OCI-LY3 (cell line): ENCODE results near the gene MAST2.
"Not testable (repeated sequence)": the region's sequence is repeated elsewhere in the genome, so short reads cannot be mapped to it uniquely, and the experiment has no call there.

Experiments
- H2AFZ ChIP-seq: fragments of 200-600, 300-600 bp; shearing (Covaris generic); 2 replicates; pipeline ENCODE4 v1.6.0; 2014; ENCODE audit warnings: antibody characterized with exemption, low read depth, low read length
- H3K27ac ChIP-seq: fragments of 200-600, 300-600 bp; sonication (generic); 2 replicates; pipeline ENCODE4 v1.5.1; 2014; ENCODE audit warnings: mild to moderate bottlenecking, low read length, moderate library complexity, mixed read lengths
- H3K27me3 ChIP-seq: fragments of 200-600, 300-600 bp; sonication (generic); 2 replicates; pipeline ENCODE4 v1.6.1; 2014; ENCODE audit warnings: low read depth, low read length, mixed read lengths
- H3K36me3 ChIP-seq: fragments of 200-600, 300-600 bp; sonication (generic); replicated peaks from 2 replicates; pipeline ENCODE3; 2014; ENCODE audit warnings: low read depth, low read length, mixed read lengths
- H3K4me1 ChIP-seq: fragments of 300-600, 200-600 bp; sonication (generic); 2 replicates; pipeline ENCODE4 v1.6.1; 2014; ENCODE audit warnings: low read length, mixed read lengths
- H3K4me2 ChIP-seq: fragments of 200-600, 300-600 bp; sonication (generic); 2 replicates; pipeline ENCODE4 v1.6.1; 2014; ENCODE audit warnings: low read length, mixed read lengths
- H3K4me3 ChIP-seq: fragments of 300-600, 200-600 bp; sonication (generic); 2 replicates; pipeline ENCODE4 v1.5.1; 2014; ENCODE audit warnings: antibody characterized with exemption, mild to moderate bottlenecking, low read length, moderate library complexity
- H3K79me2 ChIP-seq: fragments of 300-600, 200-600 bp; shearing (Covaris generic); 2 replicates; pipeline ENCODE4 v1.6.1; 2014; ENCODE audit warnings: mild to moderate bottlenecking, low read length, mixed read lengths
- H3K9ac ChIP-seq: fragments of 300-600, 200-600 bp; shearing (Covaris generic); 2 replicates; pipeline ENCODE4 v1.6.0; 2014; ENCODE audit warnings: mild to moderate bottlenecking, low read length, moderate library complexity
- H3K9me3 ChIP-seq: fragments of 200-600, 300-600 bp; shearing (Covaris generic); 2 replicates; pipeline ENCODE4 v1.6.1; 2014; ENCODE audit warnings: low read length, mixed read lengths; ENCODE audit not compliant: insufficient read depth
- H4K20me1 ChIP-seq: fragments of 200-600, 300-600 bp; sonication (generic); 2 replicates; pipeline ENCODE4 v1.6.1; 2016; ENCODE audit warnings: low read length, mixed read lengths; ENCODE audit not compliant: insufficient read depth
- CTCF ChIP-seq: fragments of 200-600, 300-600 bp; sonication (generic); IDR thresholded peaks from 2 replicates; pipeline ENCODE4 v1.5.1; 2014; ENCODE audit warnings: antibody characterized with exemption, low read length, low read depth
- EZH2phosphoT487 ChIP-seq: fragments of 200-600 bp; shearing (Covaris generic); IDR thresholded peaks from 2 replicates; pipeline ENCODE4 v1.6.1; 2018; ENCODE audit warnings: antibody characterized with exemption, mixed run types, low read depth

MAST2 gene

GRCh38 chr1:45957684-45958083 lies 154.3 kb downstream of the MAST2 start:
- H3K27ac ChIP-seq: no peak overlapping the region
- H4K20me1 ChIP-seq: no peaks in the 10 kb centered on the region
- H3K27me3 ChIP-seq: no peaks in the 10 kb centered on the region

GRCh38 chr1:45958317-45958716 lies 154.9 kb downstream of the MAST2 start:
- Histone ChIP-seq H3K36me3 (no peaks in the 10 kb centered on the region), H4K20me1 (no peaks in the 10 kb centered on the region), H3K27me3 (no peaks in the 10 kb centered on the region), H3K9ac (no peak overlapping the region), H3K27ac (no peak overlapping the region), H2AFZ (no peak overlapping the region), H3K79me2 (no peaks in the 10 kb centered on the region), H3K4me2 (no peak overlapping the region), H3K9me3 (no peaks in the 10 kb centered on the region), H3K4me3 (no peak overlapping the region), H3K4me1 (no peaks in the 10 kb centered on the region)
- TF ChIP-seq CTCF (no peak), EZH2phosphoT487 (no peak)

More at GRCh38 chr1:45957684-45958083, 154.3 kb downstream of the MAST2 start:
- Histone ChIP-seq H3K4me1 (no peaks in the 10 kb centered on the region), H3K36me3 (no peaks in the 10 kb centered on the region), H3K4me2 (no peak overlapping the region), H3K4me3 (no peak overlapping the region), H3K79me2 (no peaks in the 10 kb centered on the region), H3K9me3 (no peaks in the 10 kb centered on the region), H2AFZ (no peak overlapping the region), H3K9ac (no peak overlapping the region)
- TF ChIP-seq CTCF (no peak), EZH2phosphoT487 (no peak)

- no peaks in the 10 kb centered on the region for H3K79me2 ChIP-seq
- no peak overlapping the region for H3K9ac ChIP-seq
- H3K27ac ChIP-seq: no peak overlapping the region
- H3K36me3 ChIP-seq: no peaks in the 10 kb centered on the region
- H3K9me3 ChIP-seq: no peaks in the 10 kb centered on the region
- H2AFZ ChIP-seq: no peak overlapping the region
- TF ChIP-seq EZH2phosphoT487 (no peak), CTCF (no peak)
- H3K4me2 ChIP-seq: no peak overlapping the region
- no peaks in the 10 kb centered on the region for H3K4me1 ChIP-seq
- no peaks in the 10 kb centered on the region for H4K20me1 ChIP-seq
- no peak overlapping the region for H3K4me3 ChIP-seq
- H3K27me3 ChIP-seq: no peaks in the 10 kb centered on the region
Observed at GRCh38 chr1:45960930-45961715, 157.7 kb downstream of the MAST2 start.

GRCh38 chr1:45961936-45962335 lies 158.5 kb downstream of the MAST2 start:
- H3K4me3 ChIP-seq, H3K4me1 ChIP-seq, H3K27ac ChIP-seq, H3K4me2 ChIP-seq, H3K79me2 ChIP-seq, H3K36me3 ChIP-seq, H3K9ac ChIP-seq, H4K20me1 ChIP-seq, H3K9me3 ChIP-seq, H2AFZ ChIP-seq, H3K27me3 ChIP-seq: not testable (repeated sequence)
